T-helper 9 cell (primary cell): Measurements from ENCODE around the gene NTMT1.
"Not testable (repeated sequence)": the region's sequence is repeated elsewhere in the genome, so short reads cannot be mapped to it uniquely, and the experiment has no call there.

Experiments used
- DNase-seq: peaks from one replicate; pipeline ENCODE4 v3.0.0-alpha.2; 2020

The NTMT1 gene

DNA sequence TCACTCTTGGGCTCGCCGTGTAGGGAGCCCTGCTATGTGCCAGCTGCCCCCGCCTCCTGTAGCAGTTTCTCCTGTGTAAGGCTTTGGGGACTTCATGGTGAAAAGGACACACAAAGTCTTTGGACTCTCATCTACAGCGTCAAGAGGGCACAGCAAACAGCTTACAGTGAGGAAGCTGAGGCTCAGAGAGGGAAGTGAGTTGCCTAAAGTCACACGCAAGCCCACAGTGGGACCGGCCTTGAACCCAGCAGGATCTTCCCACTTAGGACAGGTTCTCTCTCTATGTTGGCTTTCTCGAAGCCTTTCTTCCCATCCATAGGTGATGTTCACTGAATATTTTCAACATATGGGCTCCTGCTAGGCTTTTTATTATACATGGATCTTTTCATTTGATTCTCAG lies 29.7 kb downstream of the NTMT1 start:
- no peak for DNase-seq

DNA sequence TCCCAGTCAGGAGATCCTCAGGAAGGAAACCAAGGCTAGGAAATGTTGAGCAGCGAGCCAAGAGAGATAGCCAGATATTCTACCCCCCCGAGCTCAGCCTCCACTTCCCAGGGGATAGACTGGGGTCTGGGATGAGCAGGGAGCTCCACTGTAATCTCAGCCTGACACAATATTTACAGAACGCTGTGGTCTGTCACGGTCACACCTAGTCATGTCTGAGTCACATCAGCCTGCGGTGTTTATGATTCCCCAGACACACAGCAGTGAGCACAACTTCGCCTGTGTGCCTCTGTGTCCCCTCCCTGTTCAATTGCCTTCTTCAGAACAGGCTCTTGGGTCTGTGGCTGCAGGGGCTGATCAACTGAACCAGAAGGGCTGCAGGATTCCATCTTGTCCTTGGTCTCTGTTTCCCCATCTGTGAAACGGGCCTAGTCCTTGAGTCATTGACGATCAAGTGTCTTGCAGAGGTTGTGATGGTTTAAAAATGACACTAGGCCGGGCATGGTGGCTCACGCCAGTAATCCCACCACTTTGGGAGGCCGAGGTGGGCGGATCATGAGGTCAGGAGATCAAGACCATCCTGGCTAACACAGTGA lies 30.9 kb downstream of the NTMT1 start:
- no peak for DNase-seq

DNA sequence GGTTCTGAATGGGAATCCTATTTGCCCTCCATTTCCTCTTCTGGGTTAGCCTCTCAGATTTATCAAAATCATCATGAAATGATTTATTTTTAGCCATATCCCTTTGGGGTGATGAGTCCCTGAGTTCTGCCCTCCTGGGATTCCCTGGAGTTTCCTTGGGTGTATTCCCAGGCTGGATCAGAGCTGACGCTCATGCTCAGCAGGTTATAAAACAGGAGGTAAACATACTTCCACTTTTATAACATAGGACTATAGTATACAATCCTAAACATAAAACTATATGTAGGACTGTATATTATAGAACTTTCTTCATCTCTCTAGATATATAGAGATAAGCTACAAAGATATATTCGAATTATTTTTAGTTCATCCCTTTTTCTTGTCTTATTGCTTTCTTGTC lies 35.1 kb downstream of the NTMT1 start:
- no peak for DNase-seq

DNA sequence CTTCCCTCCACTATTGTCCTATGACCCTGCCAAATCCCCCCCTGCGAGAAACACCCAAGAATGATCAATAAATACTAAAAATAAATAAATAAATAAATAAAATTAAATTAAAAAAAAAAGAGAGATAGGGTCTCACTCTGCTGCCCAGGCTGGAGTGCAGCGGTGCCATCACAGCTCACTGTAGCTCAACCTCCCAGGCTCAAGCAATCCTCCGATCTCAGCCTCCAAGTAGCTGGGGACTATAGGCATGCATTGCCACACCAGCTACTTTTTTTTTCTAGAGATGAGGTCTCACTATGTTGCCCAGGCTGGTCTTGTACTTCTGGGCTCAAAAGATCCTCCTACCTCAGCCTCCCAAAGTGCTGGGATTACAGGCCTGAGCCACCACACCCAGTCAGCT lies 36.3 kb downstream of the NTMT1 start:
- DNase-seq = not testable (repeated sequence)

DNA sequence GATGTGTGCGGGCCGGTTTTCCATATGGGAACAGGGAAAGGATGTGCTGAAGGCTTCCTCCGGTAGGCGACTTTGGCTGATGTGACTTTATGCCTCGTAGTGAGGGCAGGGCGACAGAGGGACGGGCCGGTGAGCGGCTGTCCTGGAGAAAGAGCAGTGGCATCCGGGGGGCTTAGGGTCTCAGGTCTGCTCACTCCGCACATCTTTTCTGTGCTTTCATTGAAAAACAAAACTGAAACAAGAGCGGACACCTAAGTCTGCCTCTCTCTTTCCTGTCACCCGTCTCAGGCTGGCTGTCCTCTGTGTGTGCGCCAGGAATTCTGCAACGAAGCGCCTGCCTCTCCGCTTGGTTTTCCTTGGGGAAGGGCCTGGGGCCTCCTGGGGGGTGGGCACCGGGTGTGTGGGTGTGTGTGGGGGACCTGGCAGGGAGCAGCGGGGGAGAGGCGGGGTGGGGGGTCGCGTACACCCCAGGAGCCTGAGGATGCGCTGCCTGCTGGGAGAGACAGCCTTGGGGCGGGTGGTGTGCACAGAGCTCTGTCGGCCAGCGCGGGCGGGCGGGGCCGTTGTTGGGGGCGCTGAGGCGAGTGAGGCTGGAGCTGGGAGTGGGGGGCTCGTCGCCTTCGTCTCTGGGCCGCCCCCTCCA lies 38.9 kb downstream of the NTMT1 start:
- DNase-seq = no peak

DNA sequence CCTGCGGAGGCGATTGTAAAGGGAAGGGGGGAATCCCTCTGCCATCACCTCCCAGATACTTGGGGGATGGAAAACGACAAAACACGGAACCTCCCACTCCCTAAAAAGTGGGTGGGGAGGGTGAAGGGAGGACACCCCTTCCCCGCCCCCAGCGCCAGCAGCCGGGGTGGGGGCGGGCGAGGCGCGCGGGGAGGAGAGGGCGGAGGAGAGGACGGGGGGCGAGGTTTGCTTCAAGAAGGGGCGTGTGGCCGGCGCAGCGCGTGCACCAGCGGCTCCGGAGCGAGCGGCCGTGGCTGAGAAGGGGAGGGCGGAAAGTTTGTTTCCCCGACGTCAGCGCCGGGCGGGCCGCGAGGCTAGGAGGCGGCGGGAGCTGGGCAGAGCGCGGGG lies 39.4 kb downstream of the NTMT1 start, which contains the start of gene PRRX2:
Gene PRRX2, plus strand, starts transcription at position 259 of the 387 bp plus-strand sequence. CDS start 221 bp downstream, outside the sequence.
- no peak for DNase-seq

DNA sequence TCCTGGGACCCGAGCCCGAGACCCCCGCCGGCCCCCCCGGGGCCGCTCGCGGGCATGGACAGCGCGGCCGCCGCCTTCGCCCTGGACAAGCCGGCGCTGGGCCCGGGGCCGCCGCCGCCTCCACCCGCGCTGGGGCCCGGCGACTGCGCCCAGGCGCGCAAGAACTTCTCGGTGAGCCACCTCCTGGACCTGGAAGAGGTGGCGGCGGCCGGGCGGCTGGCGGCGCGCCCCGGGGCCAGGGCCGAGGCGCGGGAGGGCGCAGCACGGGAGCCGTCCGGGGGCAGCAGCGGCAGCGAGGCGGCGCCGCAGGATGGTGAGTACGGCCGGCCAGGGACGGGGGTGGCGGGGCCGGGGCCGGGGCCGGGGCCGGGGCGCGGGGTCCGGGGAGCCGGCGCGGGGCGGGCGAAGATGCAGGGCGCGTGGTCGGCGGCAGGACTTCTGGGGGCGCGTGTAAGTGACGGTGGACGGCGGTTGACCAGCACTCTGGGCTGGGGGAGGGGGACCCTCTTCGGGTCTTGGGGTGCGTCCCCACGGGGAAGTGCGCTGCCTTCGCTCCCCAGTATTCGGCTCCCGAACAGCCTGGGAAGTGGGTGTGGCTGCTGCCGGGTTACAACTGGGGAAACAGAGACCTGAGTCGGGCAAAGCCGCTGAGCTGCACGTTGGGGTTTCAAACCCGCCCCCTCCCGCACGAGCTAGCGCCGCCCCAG lies 40.0 kb downstream of the NTMT1 start:
- no peak for DNase-seq

DNA sequence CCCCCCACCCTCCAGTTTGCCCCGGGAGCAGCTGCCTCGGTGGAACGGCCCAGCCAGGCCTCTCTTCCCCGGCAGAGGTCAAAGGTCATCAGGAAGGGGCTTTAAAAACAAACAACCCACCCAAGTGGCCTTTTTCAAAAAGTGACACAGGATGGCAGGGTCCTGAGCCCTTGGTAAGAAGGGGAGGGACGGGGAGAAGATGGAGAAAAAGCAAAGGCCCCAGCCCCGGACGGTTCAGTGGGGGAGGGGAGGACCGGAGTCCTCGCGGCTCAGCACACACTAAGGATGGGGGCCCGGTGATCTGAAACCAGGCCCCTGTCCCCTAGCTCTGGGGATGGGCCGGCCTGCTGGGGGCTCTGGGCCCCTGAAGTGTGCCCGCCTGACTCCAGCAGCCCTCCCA lies 40.6 kb downstream of the NTMT1 start:
- no peak for DNase-seq

DNA sequence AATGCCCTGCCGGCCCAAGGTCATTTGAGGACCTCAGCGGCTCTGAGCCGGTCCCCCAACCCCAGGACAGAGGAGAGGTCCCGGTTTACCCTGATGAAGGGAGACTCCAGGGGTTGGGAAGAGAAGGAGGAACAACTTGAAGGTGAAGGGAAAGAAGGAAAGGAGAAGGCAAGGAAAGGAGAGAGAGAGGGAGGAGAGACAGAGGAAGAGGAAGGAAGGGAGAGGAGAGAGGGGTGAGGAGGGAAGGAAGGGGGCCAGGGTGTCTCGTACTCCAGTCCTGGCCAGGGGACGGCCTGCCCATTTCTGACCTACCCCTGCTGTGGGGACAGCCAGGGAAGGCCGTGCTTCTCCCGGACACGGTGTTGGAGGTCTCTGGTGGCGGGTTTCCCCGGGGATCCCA lies 41.4 kb downstream of the NTMT1 start:
- no peak for DNase-seq

DNA sequence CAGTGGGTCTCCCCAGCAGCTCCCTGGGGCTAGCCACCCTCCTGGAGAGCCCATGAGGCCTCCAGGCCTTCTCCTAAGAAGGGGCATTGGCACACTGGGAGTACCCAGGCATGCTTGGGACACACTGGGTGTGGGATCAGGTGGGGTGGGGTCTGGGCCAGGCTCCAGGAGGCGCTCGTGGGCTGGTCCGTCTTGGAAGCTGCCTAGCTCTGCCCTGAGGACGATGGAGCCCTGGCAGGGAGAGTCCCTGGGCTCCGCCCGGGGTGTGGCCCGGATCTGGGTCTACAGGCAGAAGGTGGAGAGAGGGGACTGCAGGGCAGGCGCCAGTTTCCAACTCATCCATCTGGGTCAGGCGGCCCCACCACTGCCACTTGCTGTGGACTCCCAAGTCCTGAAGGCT lies 41.9 kb downstream of the NTMT1 start:
- no peak for DNase-seq

DNA sequence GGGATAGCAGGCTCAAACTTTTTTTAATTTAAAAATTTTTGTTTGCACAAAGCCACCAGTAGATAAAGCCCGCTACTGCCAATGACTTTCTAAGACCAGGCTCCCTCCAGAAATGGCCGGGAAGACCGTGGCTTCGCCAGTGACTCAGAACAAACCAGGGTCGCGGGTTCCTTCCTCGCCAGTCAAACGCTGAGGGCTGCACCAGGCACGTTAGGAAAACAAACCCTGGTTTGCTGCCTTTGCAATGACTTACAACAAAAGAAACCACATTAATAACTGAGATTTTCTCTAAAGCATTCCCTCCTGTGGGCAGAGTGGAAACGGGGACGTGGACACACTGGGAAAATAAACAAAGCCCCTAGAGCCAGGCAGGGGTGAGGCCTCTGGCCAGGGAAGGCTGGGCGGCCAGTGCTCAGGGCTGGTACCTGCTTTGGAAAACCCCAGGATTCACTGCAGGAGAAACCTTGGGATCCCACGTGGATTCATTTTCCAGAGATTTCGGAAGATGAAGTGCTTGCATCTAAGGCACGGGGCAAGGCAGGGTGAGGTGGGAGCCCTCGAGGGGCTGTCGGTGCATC lies 43.3 kb downstream of the NTMT1 start:
- DNase-seq = no peak

DNA sequence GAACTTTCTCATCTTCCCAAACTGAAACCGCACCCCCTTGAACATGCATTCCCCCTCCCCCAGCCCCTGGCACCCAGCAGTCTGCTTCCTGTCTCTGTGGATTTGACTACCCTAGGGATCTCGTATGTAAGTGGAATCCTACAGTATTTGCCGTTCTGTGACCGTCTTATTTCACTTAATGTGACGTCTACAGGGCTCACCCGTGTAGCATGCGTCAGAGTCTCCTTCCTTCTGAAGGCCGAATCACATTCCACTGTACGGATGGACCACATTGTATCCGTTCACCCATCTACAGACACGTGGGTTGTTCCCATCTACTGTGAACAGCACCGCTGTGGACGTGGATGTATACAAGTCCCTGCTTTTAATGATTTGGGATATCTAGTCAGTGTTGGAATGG lies 44.0 kb downstream of the NTMT1 start:
- DNase-seq = no peak

DNA sequence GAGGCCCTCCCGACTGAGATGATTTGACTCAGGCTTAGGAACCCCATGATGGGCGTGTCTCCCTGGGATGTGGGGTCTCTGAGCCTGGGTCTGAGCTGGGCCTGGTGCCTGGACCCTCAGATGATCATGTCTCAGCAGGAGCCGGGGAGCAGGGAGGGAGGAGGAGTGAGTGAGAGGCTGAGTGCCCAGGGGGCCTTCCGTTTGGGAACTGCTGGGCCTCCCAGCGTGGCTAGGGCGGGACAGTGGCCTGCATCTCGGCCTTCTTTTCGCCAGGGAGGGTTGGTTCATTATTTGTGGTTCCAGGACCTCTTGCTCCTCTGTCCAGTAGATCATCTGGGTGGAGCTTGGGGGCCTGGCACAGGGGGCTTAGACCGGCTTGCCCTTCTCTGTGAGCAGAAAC lies 45.1 kb downstream of the NTMT1 start:
- no peak for DNase-seq

DNA sequence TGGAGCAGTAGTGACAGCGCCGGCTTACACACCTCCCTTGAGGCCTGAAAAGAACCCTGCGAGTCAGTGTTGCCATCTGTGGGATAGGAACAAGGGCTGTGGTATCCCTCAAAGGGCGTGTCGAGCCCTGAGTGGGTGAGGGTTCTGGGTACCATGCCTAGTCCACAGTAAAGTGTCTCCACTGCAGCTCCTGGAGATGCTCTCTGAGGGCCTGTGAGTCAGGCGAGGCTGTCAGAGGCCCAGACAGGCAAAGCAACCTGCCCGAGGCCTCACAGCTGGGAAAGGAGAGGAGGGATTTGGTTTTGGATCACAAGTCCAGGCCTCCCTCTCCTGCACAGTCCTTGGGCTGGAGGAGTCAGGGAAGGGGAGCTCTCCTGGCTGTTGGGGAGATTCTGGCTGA lies 45.6 kb downstream of the NTMT1 start:
- no peak for DNase-seq

DNA sequence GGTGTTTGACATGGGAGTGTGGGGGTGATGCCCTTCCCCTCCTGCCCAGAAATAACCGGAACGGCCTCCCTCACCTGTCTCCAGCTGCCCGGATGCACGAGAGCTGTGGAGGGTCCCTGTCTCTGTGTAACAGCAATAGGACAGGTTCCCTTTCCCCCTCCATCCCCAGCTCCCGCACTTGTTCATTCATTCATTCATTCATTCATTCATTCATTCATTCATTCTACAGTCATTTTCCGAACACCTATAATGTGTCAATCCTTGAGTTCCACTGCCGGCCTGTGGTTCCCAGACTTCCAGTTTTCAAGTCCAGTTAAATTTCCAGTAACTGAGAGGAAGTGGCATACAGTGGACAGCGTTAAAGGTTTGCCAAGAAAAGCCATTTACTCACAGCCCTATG lies 46.7 kb downstream of the NTMT1 start:
- DNase-seq = no peak

DNA sequence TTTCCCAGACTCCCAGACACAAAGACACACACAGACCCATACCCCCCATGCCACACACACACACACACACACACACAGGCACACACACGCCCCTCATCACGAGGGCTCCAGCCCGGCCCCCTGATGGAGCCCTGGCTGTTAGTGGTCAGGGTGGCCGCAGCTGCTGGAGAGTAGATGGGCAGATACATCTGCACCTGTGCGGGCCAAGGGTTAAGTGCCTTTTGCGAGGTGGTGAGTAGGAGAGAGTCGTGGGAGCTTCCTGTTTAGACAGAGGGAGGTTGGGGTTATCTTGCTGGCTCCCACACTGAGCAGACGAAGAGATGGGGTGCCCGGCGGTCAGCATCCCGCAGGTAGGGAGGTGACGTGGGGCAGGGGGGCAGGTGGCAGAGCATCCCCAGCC lies 47.6 kb downstream of the NTMT1 start:
- no peak for DNase-seq

DNA sequence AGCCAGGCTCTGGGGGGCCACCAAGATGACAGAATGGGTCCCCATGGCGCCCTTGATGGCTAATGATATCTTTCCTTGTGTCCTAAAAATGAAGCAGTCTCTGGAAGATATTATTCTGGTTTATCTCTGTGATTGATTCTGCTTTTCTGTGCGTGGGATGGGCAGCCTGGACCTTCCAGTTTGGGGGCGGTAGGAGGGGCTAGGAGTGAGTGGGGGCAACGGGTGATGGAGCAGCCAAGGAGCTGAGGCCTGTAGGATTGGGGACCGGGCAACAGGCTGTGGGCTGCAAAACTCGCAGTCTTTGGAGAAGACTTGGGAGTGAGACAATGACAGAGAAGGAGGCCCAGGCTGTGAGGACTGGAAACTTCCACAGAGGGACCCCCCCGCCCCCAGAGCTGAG lies 48.3 kb downstream of the NTMT1 start:
- no peak for DNase-seq

DNA sequence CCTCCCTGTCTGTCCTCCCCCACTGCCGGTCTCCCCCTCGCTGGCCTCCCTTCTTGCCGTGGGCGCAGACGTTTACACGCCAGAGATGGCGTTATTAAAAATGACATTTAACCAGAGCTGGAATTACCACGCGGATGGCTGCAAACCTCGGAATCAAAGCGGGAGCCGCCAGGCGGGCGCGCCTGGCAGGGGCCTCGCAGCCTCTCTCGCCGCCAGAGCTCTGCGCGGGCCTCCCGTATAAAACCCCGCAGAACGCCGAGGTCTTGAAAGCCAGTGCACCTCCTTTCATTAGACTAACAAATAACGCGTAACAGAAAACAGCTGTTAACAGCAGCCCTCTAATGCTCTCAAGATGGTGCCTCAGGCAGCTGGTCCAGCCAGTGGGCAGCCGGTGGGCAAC lies 49.7 kb downstream of the NTMT1 start:
- no peak for DNase-seq

DNA sequence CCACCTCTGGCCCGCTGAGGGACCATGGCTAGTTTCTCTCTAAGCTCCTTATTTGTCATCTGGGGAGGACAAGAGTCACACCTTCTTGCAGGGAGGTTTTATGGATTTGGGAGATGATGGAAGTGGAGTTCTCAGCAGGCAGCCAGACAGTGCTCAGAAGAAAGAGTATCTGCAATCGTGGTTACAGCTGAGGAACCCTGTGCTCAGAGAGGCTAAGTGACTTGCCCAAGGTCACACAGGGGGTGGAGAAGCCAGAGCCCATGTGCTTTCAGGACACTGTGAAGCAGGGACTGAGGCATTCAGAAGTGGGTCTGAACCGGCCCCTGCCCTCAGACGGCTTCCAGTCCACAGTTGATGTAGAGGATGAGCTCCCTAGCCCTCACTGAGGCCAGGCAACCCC lies 50.3 kb downstream of the NTMT1 start:
- no peak for DNase-seq

DNA sequence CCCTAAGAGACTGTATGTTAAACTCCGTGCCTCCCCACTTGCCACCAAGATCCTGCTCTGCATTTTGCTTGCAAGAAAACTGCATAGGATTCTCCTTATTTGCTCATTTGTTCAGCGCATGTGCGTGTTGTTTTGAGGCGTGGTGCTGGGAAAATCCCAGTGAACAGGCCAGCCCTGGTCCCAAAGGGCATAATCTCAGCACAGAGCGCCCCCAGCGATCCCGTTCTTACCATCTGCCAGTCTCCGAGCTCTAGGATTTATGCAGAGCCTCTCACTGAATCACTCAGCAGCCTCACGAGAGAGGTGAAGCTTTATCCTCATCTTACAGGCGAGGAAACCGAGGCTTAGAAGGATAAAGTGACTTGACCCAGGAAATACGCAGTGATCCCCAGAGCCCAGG lies 51.0 kb downstream of the NTMT1 start:
- DNase-seq = no peak

DNA sequence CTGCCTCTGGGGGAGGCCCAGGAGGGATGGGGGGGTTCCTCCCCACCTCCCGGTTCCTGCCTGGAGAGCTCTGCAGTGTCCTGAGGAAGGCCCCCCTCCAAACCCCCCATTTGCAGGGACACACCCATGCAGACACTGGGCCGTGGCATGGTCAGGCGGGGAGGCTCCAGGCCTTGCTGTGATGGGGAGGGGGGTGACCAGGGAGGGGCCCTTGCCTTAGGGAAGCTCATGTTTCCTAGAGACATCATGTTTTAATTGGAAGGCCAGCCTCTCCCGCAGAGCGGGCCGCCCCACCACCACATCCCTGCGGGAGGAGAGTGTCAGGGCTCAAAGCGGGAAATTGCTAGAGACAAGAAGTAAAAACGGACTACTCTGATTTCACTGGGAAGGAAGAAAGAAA lies 51.5 kb downstream of the NTMT1 start:
- no peak for DNase-seq

DNA sequence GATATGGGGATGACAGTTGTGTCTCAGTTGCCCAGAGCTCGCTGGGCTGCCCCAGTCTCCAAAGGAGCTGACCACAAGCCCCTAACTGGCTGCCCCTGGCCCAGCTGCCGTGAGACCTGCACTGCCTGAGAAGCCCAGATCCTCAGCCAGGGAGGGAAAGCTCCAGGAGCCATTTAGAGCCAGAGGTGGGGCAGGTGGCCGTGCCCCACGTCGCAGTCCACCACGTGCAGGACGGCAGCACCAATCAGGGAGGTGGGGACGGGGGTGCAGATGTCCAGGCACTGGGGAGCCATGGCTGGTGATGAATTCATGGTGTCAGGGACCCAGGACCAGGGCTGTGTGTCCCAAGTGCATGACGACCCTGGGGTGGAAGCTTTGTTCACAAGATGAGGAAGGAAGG lies 52.9 kb downstream of the NTMT1 start:
- DNase-seq = no peak

DNA sequence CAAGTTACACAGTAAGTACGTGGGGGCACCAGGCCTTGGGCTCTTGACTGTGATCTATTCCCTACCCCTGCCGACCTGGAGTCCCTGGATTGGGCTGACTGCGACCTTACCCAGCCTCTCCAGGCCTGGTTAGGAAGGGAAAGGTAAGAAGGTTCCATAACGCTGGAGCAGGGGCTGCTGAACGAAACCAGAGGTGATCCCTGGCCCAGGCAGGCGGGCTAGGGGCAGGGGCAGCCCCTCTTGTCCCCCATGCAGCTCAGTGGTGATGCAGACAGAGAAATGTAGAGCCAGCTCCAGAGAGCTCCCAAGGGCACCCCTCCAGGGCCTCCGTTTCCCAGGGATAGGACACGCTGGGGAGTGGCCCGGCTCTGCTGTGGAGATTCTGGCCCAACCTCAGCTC lies 53.6 kb downstream of the NTMT1 start:
- DNase-seq = no peak

DNA sequence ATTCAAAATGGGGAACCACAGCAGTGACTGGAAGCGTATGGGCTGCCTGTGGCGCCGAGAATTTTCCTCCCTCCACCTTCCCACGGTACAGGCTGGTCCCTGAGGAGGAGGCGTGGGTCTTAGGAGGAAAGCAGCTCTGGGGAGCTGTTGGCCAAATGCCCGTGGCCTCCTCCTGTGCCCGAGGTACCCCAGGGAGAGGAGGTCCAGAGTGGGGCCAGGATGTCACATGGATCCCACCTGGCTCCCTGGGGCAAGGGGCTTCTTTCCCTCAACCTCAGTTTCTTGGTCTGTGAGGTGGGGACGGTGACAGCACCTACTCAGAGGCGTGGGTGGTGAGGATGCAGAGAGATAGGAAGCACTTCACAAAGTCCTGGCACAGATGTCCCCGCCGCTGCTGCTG lies 56.0 kb downstream of the NTMT1 start:
- no peak for DNase-seq
